Ovary (tissue), 9 donors: ENCODE measurements around the gene RBBP6. TPM values are rescaled to one million over a fixed set of nuclear protein-coding genes. Genes with fewer than 3 reads are reported as not detected.

ENCODE experiments used
- DNase-seq, 5 donors: peaks; one replicate each; pipeline ENCODE4 v3.0.0-alpha.2; 2019 to 2020
- H3K27ac ChIP-seq, 2 donors: fragments of 200-600 bp; one replicate each; pipeline versions ENCODE4 v1.5.1 to v1.8.0; 2019 to 2022
- H3K27me3 ChIP-seq: fragments of 200-600 bp; one replicate; pipeline ENCODE4 v1.8.0; 2022
- H3K36me3 ChIP-seq: fragments of 200-600 bp; sonication (generic); one replicate; pipeline ENCODE4 v1.5.1; 2019
- H3K4me1 ChIP-seq: one replicate; pipeline ENCODE4 v1.8.1; 2013; ENCODE audit warnings: mild to moderate bottlenecking, moderate library complexity; ENCODE audit not compliant: insufficient read depth
- H3K4me3 ChIP-seq: fragments of 200-600 bp; sonication (generic); one replicate; pipeline ENCODE4 v1.5.1; 2017
- H3K9me3 ChIP-seq, 2 donors: fragments of 200-600 bp in 1 of 2; sonication (generic) in 1 of 2; one replicate each; pipeline versions ENCODE4 v1.5.1 to v1.8.1; 2013 to 2019; ENCODE audit warnings: mild to moderate bottlenecking in 1 of 2, moderate library complexity in 1 of 2
- EP300 ChIP-seq: sonication (generic); formaldehyde crosslinking; IDR thresholded peaks from one replicate; pipeline ENCODE4 v1.6.1; 2017; ENCODE audit warnings: antibody characterized with exemption
- POLR2A ChIP-seq: fragments of 450-650 bp; IDR thresholded peaks from one replicate; pipeline ENCODE4 v1.6.1; 2017; ENCODE audit warnings: antibody characterized with exemption, mild to moderate bottlenecking, moderate library complexity
- WGBS, 3 donors: extraction: QIAGEN DNeasy Blood & Tissue Kit in 1 of 3; methylation state at CpG; one replicate each; pipeline versions ENCODE4 v1.1.5 to v1.1.7; 2013 to 2017; 5-methylcytosine and 5-hydroxymethylcytosine counted together
- intact Hi-C, 4 donors: fragments of 100-400 bp; cut with DNase I; formaldehyde crosslinking; loops; one replicate each; pipeline versions ENCODE4 v1.11.0 to v1.15.1; 2022 to 2023
- polyA plus RNA-seq, 2 donors: library from polyadenylated mRNA; stranded (reverse); fragments of 200-250 nt in 1 of 2; fragments of 350-450 nt in 1 of 2; fragmentation: Illumina TruSeq in 1 of 2; extraction: RNeasy Lipid Tissue Mini Kit (QIAGEN cat#74804) in 1 of 2; gene quantifications; one replicate each; pipeline ENCODE4 v1.2.3, GENCODE V29; 2013 to 2014
- total RNA-seq, 7 donors: library from RNA; depleted of rRNA in 2 of 7; stranded (reverse); fragments of >200 nt in 2 of 7; fragmentation: NEBNext Ultra II Directional in 3 of 7; extraction: Animal tissue kit (Norgen Biotek cat#: 25700) in 3 of 7; gene quantifications; one replicate each; pipeline versions ENCODE4 v1.1.0 to v1.2.4, GENCODE V29; 2016 to 2023
- TF ChIP-seq, protein P1 (sequence below), 3 donors: fragments of 450-650 bp in 2 of 3; fragments of 200-600 bp in 1 of 3; IDR thresholded peaks; one replicate each; pipeline versions ENCODE4 v1.5.1 to v1.8.0; 2016 to 2022; ENCODE audit warnings: antibody characterized with exemption in 3 of 3, mild to moderate bottlenecking in 1 of 3
- donor health status: DM: no; HTN: no; CAD: no; lungs with moderate emphysema.
- donor health status: DM: no; HTN: no; CAD: no.
- donor health status: Bipolar disorder and iron deficiency.
- donor health status: DM: yes; HTN: yes; CAD: no.
- donor health status: DM: no; HTN: no; CAD: no.
- donor health status: DM: yes; HTN: yes; CAD: no.

The RBBP6 gene
- total and polyA plus RNA-seq, 9 donors = 35.9 to 112 (median 65.4) TPM

DNA sequence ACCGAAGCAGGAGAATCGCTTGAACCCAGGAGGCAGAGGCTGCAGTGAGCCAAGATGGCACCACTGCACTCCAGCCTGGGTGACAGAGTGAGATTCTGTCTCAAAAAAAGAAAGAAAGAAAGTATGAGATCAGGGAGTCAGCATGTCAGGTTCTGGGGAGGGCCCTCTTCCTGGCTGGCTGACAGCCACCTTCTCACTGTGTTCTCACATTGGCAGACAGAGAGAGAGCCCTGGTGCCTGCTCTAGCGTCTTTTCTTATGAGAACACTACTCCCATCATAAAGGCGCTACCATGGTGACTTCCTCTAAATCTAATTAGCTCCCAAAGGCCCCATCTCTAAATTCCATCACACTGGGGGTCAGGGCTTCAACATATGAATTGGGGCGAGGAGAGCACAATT is 27.6 kb upstream of the RBBP6 start:
- TF ChIP-seq, protein P1, sequence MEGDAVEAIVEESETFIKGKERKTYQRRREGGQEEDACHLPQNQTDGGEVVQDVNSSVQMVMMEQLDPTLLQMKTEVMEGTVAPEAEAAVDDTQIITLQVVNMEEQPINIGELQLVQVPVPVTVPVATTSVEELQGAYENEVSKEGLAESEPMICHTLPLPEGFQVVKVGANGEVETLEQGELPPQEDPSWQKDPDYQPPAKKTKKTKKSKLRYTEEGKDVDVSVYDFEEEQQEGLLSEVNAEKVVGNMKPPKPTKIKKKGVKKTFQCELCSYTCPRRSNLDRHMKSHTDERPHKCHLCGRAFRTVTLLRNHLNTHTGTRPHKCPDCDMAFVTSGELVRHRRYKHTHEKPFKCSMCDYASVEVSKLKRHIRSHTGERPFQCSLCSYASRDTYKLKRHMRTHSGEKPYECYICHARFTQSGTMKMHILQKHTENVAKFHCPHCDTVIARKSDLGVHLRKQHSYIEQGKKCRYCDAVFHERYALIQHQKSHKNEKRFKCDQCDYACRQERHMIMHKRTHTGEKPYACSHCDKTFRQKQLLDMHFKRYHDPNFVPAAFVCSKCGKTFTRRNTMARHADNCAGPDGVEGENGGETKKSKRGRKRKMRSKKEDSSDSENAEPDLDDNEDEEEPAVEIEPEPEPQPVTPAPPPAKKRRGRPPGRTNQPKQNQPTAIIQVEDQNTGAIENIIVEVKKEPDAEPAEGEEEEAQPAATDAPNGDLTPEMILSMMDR (IDR thresholded peaks at IDR 0.05) = no peak
- TF ChIP-seq POLR2A (no peak), EP300 (no peak)
- no peaks in the 10 kb centered on the region for H3K4me1 ChIP-seq
- H3K27me3 ChIP-seq = no peaks in the 10 kb centered on the region
- WGBS, 3 donors = 67 to 70% (median 69%) methylated on average over 5 of the region's 5 CpGs
- H3K27ac ChIP-seq = no peak overlapping the region
- intact Hi-C loops = no loop called here
- no peak for DNase-seq
- no peak overlapping the region for H3K4me3 ChIP-seq
- no peaks in the 10 kb centered on the region for H3K36me3 ChIP-seq
- no peaks in the 10 kb centered on the region for H3K9me3 ChIP-seq

DNA sequence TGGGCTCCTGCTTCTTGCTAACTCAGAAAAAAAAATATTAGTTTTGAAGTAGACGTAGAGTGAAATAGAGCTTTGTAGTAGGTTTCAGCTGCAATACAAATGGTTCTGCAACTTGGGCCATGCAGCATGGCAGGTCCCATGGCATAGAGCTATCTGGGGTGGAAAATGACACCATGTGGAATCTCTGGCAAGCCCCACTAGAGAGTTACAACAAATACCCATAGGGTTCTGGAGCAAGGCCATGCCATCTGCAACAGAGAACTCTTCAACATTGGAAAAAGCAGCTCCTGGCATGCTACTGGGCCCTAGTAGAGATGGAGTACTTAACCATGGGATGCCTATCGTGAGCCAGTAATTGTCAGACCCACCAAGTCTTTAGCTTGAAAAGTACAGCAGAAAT is 25.3 kb upstream of the RBBP6 start:
- 80 to 89% (median 81%) methylated on average over 2 of the region's 2 CpGs for WGBS, 3 donors
- no peak for DNase-seq
- Histone ChIP-seq H3K27me3 (no peaks in the 10 kb centered on the region), H3K27ac (no peak overlapping the region), H3K4me1 (no peaks in the 10 kb centered on the region), H3K36me3 (no peaks in the 10 kb centered on the region), H3K9me3 (no peaks in the 10 kb centered on the region), H3K4me3 (no peak overlapping the region)
- TF ChIP-seq EP300 = no peak
- TF ChIP-seq POLR2A = no peak
- intact Hi-C loops = no loop called here

DNA sequence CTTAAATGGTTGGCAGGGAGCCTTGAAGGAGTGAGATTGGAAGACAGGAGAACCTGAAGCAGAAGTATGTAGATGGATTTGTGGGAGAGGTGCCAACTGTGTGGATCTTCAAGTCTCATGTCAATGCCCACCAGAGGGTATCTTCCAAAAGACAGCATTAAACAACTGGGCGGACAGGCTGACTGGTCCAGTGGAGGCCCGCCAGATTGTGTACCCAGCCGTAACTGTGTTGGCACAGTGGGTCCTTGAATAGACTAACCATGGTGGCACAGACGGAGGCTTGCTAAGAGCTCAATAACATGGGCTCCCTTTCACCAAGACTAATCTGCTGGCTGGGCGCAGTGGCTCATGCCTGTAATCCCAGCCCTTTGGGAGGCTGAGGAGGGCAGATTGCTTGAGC is 24.2 kb upstream of the RBBP6 start:
- no peak overlapping the region for H3K27ac ChIP-seq
- H3K4me3 ChIP-seq = no peak overlapping the region
- WGBS, 3 donors = 88 to 95% (median 93%) methylated on average over 5 of the region's 5 CpGs
- no peaks in the 10 kb centered on the region for H3K36me3 ChIP-seq
- TF ChIP-seq, protein P1 (IDR thresholded peaks at IDR 0.05) = no peak
- TF ChIP-seq EP300 (no peak), POLR2A (no peak)
- DNase-seq = no peak
- no peaks in the 10 kb centered on the region for H3K9me3 ChIP-seq
- intact Hi-C loops = no loop called here
- H3K27me3 ChIP-seq = no peaks in the 10 kb centered on the region
- H3K4me1 ChIP-seq = no peaks in the 10 kb centered on the region

DNA sequence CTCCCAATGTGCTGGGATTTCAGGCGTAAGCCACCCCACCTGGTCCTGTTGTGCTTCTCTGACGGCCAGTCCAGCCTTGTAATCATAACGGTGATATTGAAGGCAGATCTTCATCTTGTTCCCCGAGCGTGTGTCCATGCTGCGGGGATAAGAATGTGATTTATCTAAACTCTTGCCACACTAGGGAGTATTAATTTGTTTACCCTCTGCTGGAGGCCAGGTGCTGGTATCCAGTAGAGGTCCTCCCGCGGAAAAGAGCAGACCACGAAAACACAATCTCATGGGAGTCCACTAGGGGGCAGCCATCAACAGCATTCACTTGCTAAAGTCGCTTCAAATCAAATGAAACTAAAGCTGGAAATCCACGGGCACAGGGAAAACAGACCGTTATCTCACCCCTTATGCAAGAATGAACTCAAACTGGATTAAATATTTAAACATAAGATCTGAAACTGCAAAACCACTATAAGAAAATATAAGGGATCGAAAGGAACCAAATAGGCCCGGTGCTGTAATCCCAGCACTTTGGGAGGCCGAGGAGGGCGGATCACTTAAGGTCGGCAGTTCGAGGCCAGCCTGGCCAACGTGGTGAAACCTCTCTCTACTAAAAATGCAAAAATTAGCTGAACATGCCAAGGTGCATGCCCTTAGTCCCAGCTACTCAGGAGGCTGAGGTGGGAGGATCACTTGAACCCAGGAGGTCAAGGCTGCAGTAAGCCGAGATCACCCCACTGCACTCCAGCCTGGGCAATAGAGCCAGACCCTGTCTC is 22.3 kb upstream of the RBBP6 start:
- Histone ChIP-seq H3K4me3 (no peak overlapping the region), H3K9me3 (no peaks in the 10 kb centered on the region), H3K4me1 (no peaks in the 10 kb centered on the region), H3K36me3 (no peaks in the 10 kb centered on the region), H3K27ac (no peak overlapping the region), H3K27me3 (no peaks in the 10 kb centered on the region)
- intact Hi-C loops = no loop called here
- TF ChIP-seq EP300 = no peak
- TF ChIP-seq, protein P1 (IDR thresholded peaks at IDR 0.05) = peak; percentile 69 to 86 (median 73)
- 11 to 24% (median 13%) methylated on average over 20 of the region's 20 CpGs for WGBS, 3 donors
- peak; percentile 73 to 87 (median 81) for DNase-seq

DNA sequence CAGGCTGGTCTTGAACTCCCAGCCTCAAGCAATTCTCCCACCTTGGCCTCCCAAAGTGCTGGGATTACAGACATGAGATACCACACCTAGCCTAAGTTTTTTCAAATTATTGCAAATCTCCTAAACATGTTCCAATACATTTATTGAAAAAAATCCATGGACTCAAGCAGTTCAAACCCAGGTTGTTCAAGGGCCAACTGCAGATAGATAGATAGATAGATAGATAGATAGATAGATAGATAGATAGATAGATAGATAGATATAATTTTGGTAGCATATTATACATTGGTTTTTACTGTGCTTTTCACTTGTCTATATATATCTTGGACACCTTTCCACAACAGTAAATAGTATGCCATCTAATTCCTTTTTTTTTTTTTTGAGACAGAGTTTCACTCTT is 20.9 kb upstream of the RBBP6 start:
- no peak overlapping the region for H3K27ac ChIP-seq
- H3K4me3 ChIP-seq = no peak overlapping the region
- no peaks in the 10 kb centered on the region for H3K4me1 ChIP-seq
- H3K27me3 ChIP-seq = no peaks in the 10 kb centered on the region
- no peaks in the 10 kb centered on the region for H3K36me3 ChIP-seq
- DNase-seq = no peak
- TF ChIP-seq, protein P1 (IDR thresholded peaks at IDR 0.05) = no peak
- no peak for TF ChIP-seq EP300
- TF ChIP-seq POLR2A = no peak
- intact Hi-C loops = no loop called here
- no peaks in the 10 kb centered on the region for H3K9me3 ChIP-seq
